KMS-11 (cell line): Measurements from ENCODE around the gene RALGPS1.

Experiments
- H2AFZ ChIP-seq: fragments of 200-600 bp; sonication (generic); 2 replicates; pipeline ENCODE4 v1.6.1; 2016; ENCODE audit warnings: antibody characterized with exemption, mixed run types, low read depth
- H3K27ac ChIP-seq: fragments of 200-600 bp; sonication (generic); 2 replicates; pipeline ENCODE4 v1.6.1; 2016; ENCODE audit warnings: mild to moderate bottlenecking, mixed run types
- H3K27me3 ChIP-seq: fragments of 200-600 bp; sonication (generic); 2 replicates; pipeline ENCODE4 v1.6.1; 2017; ENCODE audit warnings: mild to moderate bottlenecking, low read depth, mixed run types, moderate library complexity; ENCODE audit not compliant: insufficient read depth
- H3K36me3 ChIP-seq: fragments of 200-600 bp; sonication (generic); 2 replicates; pipeline ENCODE4 v1.6.1; 2017; ENCODE audit warnings: mild to moderate bottlenecking, mixed run types; ENCODE audit not compliant: insufficient read depth
- H3K4me1 ChIP-seq: fragments of 200-600 bp; sonication (generic); 2 replicates; pipeline ENCODE4 v1.6.1; 2016; ENCODE audit warnings: mild to moderate bottlenecking, low read depth, mixed run types; ENCODE audit not compliant: poor library complexity, severe bottlenecking
- H3K4me2 ChIP-seq: fragments of 200-600 bp; sonication (generic); 2 replicates; pipeline ENCODE4 v1.7.0; 2016; ENCODE audit warnings: mild to moderate bottlenecking, mixed run types
- H3K4me3 ChIP-seq: fragments of 200-600 bp; sonication (generic); IDR thresholded peaks from 2 replicates; pipeline ENCODE4 v1.6.1; 2017; ENCODE audit warnings: low read depth, low read length, mixed read lengths; ENCODE audit not compliant: insufficient read depth
- H3K79me2 ChIP-seq: fragments of 200-600 bp; sonication (generic); 2 replicates; pipeline ENCODE4 v1.6.1; 2016; ENCODE audit warnings: low read depth, mixed run types; ENCODE audit not compliant: insufficient read depth
- H3K9ac ChIP-seq: fragments of 200-600 bp; sonication (generic); 2 replicates; pipeline ENCODE4 v1.6.1; 2016; ENCODE audit warnings: mild to moderate bottlenecking, mixed run types
- H4K20me1 ChIP-seq: fragments of 200-600 bp; sonication (generic); 2 replicates; pipeline ENCODE4 v1.6.1; 2016; ENCODE audit warnings: mild to moderate bottlenecking, mixed run types; ENCODE audit not compliant: insufficient read depth
- CTCF ChIP-seq: fragments of 200-600 bp; sonication (generic); conservative IDR thresholded peaks from 2 replicates; pipeline ENCODE4 v1.6.1; 2017; ENCODE audit warnings: low read depth, mild to moderate bottlenecking, antibody characterized with exemption, low read length, moderate library complexity, mixed read lengths

Gene RALGPS1

GRCh38 chr9:127102176-127102575, 187.6 kb downstream of the RALGPS1 start:
- Histone ChIP-seq H3K36me3 (no peaks in the 10 kb centered on the region), H2AFZ (no peak overlapping the region), H3K4me2 (no peak overlapping the region), H3K9ac (no peak overlapping the region), H3K4me3 (no peak overlapping the region), H3K79me2 (no peaks in the 10 kb centered on the region), H3K4me1 (no peaks in the 10 kb centered on the region), H3K27ac (no peak overlapping the region), H4K20me1 (no peaks in the 10 kb centered on the region), H3K27me3 (no peaks in the 10 kb centered on the region)
- no peak for TF ChIP-seq CTCF

GRCh38 chr9:127102788-127103187, 188.2 kb downstream of the RALGPS1 start:
- no peaks in the 10 kb centered on the region for H3K27me3 ChIP-seq
- no peak overlapping the region for H3K27ac ChIP-seq
- TF ChIP-seq CTCF, result no peak
- H4K20me1 ChIP-seq, result no peaks in the 10 kb centered on the region
- H3K4me1 ChIP-seq, result no peaks in the 10 kb centered on the region
- H3K4me2 ChIP-seq, result no peak overlapping the region
- no peak overlapping the region for H2AFZ ChIP-seq
- no peaks in the 10 kb centered on the region for H3K36me3 ChIP-seq
- no peak overlapping the region for H3K4me3 ChIP-seq
- H3K79me2 ChIP-seq, result no peaks in the 10 kb centered on the region
- no peak overlapping the region for H3K9ac ChIP-seq

- no peaks in the 10 kb centered on the region for H3K27me3 ChIP-seq
- no peak overlapping the region for H3K4me3 ChIP-seq
- H3K4me1 ChIP-seq, result no peaks in the 10 kb centered on the region
- no peaks in the 10 kb centered on the region for H3K36me3 ChIP-seq
- H3K79me2 ChIP-seq, result no peaks in the 10 kb centered on the region
- no peak for TF ChIP-seq CTCF
- no peak overlapping the region for H3K27ac ChIP-seq
- no peaks in the 10 kb centered on the region for H4K20me1 ChIP-seq
- no peak overlapping the region for H3K9ac ChIP-seq
- H2AFZ ChIP-seq, result no peak overlapping the region
- H3K4me2 ChIP-seq, result no peak overlapping the region
Measured at GRCh38 chr9:127104581-127105311, 190.2 kb downstream of the RALGPS1 start.

- no peak overlapping the region for H3K27ac ChIP-seq
- H2AFZ ChIP-seq, result no peak overlapping the region
- no peaks in the 10 kb centered on the region for H4K20me1 ChIP-seq
- H3K4me1 ChIP-seq, result no peaks in the 10 kb centered on the region
- no peak overlapping the region for H3K9ac ChIP-seq
- H3K27me3 ChIP-seq, result no peaks in the 10 kb centered on the region
- H3K4me3 ChIP-seq, result no peak overlapping the region
- TF ChIP-seq CTCF, result no peak
- no peak overlapping the region for H3K4me2 ChIP-seq
- H3K36me3 ChIP-seq, result no peaks in the 10 kb centered on the region
- no peaks in the 10 kb centered on the region for H3K79me2 ChIP-seq
Measured at GRCh38 chr9:127105805-127106465, 191.4 kb downstream of the RALGPS1 start.
